Stimulated activated naive CD8-positive, alpha-beta T cell treated with anti-CD3 and anti-CD28 coated beads, Interleukin-15, amount 100 ng/mL, for 72 hours (primary cell): ENCODE data around the gene PRR36.
A peak's percentile ranks its signal among the peaks of the same experiment; 100 is the strongest.

Experiments used
- ATAC-seq: fragments of 150-1000 bp; cut with Tn5 transposase; 2 replicates; pipeline ENCODE4 v1.10.0; 2021; ENCODE audit warnings: mild to moderate bottlenecking, moderate library complexity
- DNase-seq, 2 donors: peaks; one replicate each; pipeline ENCODE4 v3.0.0; 2021 to 2022
- H3K27ac Mint-ChIP-seq, 2 donors: one replicate each; pipeline ENCODE4 v1.8.0; 2022; ENCODE audit warnings: mild to moderate bottlenecking in 2 of 2, mixed read lengths in 2 of 2, moderate library complexity in 2 of 2
- H3K27me3 Mint-ChIP-seq: one replicate; pipeline ENCODE4 v1.8.0; 2022; ENCODE audit warnings: mixed read lengths
- H3K4me1 Mint-ChIP-seq: one replicate; pipeline ENCODE4 v1.8.0; 2022; ENCODE audit warnings: mild to moderate bottlenecking, mixed read lengths
- H3K4me3 Mint-ChIP-seq, 2 donors: one replicate each; pipeline ENCODE4 v1.8.0; 2022; ENCODE audit warnings: mild to moderate bottlenecking in 2 of 2, mixed read lengths in 2 of 2, moderate library complexity in 1 of 2
- H3K9me3 Mint-ChIP-seq, 2 donors: one replicate each; pipeline ENCODE4 v1.8.0; 2022; ENCODE audit warnings: mixed read lengths in 2 of 2

PRR36 gene

GRCh38 chr19:7842661-7843294, 31.4 kb downstream of the PRR36 start:
- H3K27ac Mint-ChIP-seq = no peak overlapping the region

GRCh38 chr19:7841751-7842660, 32.2 kb downstream of the PRR36 start:
- no peaks in the 10 kb centered on the region for H3K27me3 Mint-ChIP-seq
- H3K4me3 Mint-ChIP-seq = no peak overlapping the region
- no peaks in the 10 kb centered on the region for H3K9me3 Mint-ChIP-seq
- H3K4me1 Mint-ChIP-seq = no peaks in the 10 kb centered on the region
- ATAC-seq (no peak), DNase-seq (no peak)
- H3K27ac Mint-ChIP-seq = no peak overlapping the region

More at GRCh38 chr19:7842661-7843294, 31.4 kb downstream of the PRR36 start:
- Mint-ChIP-seq H3K4me3 (no peak overlapping the region), H3K4me1 (no peaks in the 10 kb centered on the region), H3K9me3 (no peaks in the 10 kb centered on the region), H3K27me3 (no peaks in the 10 kb centered on the region)
- DNase-seq (no peak), ATAC-seq (no peak)

GRCh38 chr19:7840629-7841028, 33.6 kb downstream of the PRR36 start:
- no peak overlapping the region for H3K4me3 Mint-ChIP-seq
- H3K27ac Mint-ChIP-seq = no peak overlapping the region
- no peaks in the 10 kb centered on the region for H3K27me3 Mint-ChIP-seq
- no peaks in the 10 kb centered on the region for H3K9me3 Mint-ChIP-seq
- DNase-seq (no peak), ATAC-seq (no peak)
- H3K4me1 Mint-ChIP-seq = no peaks in the 10 kb centered on the region

GRCh38 chr19:7839476-7839875, 34.7 kb downstream of the PRR36 start:
- Mint-ChIP-seq H3K27ac (no peak overlapping the region), H3K4me3 (no peak overlapping the region), H3K27me3 (no peaks in the 10 kb centered on the region), H3K4me1 (no peaks in the 10 kb centered on the region), H3K9me3 (no peaks in the 10 kb centered on the region)
- ATAC-seq = no peak
- DNase-seq = no peak

- no peaks in the 10 kb centered on the region for H3K27me3 Mint-ChIP-seq
- DNase-seq = no peak
- H3K9me3 Mint-ChIP-seq = no peaks in the 10 kb centered on the region
- no peak overlapping the region for H3K27ac Mint-ChIP-seq
- H3K4me3 Mint-ChIP-seq = no peak overlapping the region
- H3K4me1 Mint-ChIP-seq = peaks cover 30% of the 10 kb centered on the region
- no peak for ATAC-seq
These were observed 40.7 kb downstream of the PRR36 start for GRCh38 chr19:7833225-7834099.

GRCh38 chr19:7832781-7833180, 41.4 kb downstream of the PRR36 start:
- Mint-ChIP-seq H3K4me1 (peaks cover 30% of the 10 kb centered on the region), H3K27me3 (peaks cover 4% of the 10 kb centered on the region), H3K4me3 (no peak overlapping the region), H3K27ac (no peak overlapping the region), H3K9me3 (no peaks in the 10 kb centered on the region)
- ATAC-seq = no peak
- DNase-seq = no peak

GRCh38 chr19:7832009-7832408, 42.2 kb downstream of the PRR36 start:
- Mint-ChIP-seq H3K9me3 (no peaks in the 10 kb centered on the region), H3K27ac (no peak overlapping the region), H3K4me1 (peaks cover 30% of the 10 kb centered on the region), H3K27me3 (peaks cover 9% of the 10 kb centered on the region), H3K4me3 (peak overlapping the region in 1 of 2 donors; percentile 10)
- ATAC-seq (no peak), DNase-seq (no peak)

GRCh38 chr19:7831452-7831851, 42.7 kb downstream of the PRR36 start:
- ATAC-seq (no peak), DNase-seq (no peak)
- Mint-ChIP-seq H3K9me3 (no peaks in the 10 kb centered on the region), H3K27ac (peak overlapping the region in 1 of 2 donors; percentile 75), H3K27me3 (peaks cover 11% of the 10 kb centered on the region), H3K4me3 (peak overlapping the region; percentile 77 to 79), H3K4me1 (peaks cover 30% of the 10 kb centered on the region)

GRCh38 chr19:7830823-7831222, 43.4 kb downstream of the PRR36 start:
- H3K27me3 Mint-ChIP-seq = peaks cover 15% of the 10 kb centered on the region
- ATAC-seq (no peak), DNase-seq (no peak)
- H3K9me3 Mint-ChIP-seq = no peaks in the 10 kb centered on the region
- H3K4me3 Mint-ChIP-seq = peak overlapping the region; percentile 77 to 79
- peaks cover 30% of the 10 kb centered on the region for H3K4me1 Mint-ChIP-seq
- peak overlapping the region; percentile 75 for H3K27ac Mint-ChIP-seq

GRCh38 chr19:7830272-7830771, 43.9 kb downstream of the PRR36 start:
- ATAC-seq = peak; percentile 22
- H3K27me3 Mint-ChIP-seq = peaks cover 15% of the 10 kb centered on the region
- no peak for DNase-seq
- H3K27ac Mint-ChIP-seq = no peak overlapping the region
- H3K4me1 Mint-ChIP-seq = peaks cover 30% of the 10 kb centered on the region
- peak overlapping the region; percentile 89 to 90 for H3K4me3 Mint-ChIP-seq
- no peaks in the 10 kb centered on the region for H3K9me3 Mint-ChIP-seq

GRCh38 chr19:7829561-7830271, 44.5 kb downstream of the PRR36 start, which contains the start of gene EVI5L:
Gene EVI5L (plus strand): TSS chr19:7830218. CDS start chr19:7846543, 16,325 bp downstream.
- H3K27ac Mint-ChIP-seq = peak within 1 kb of the TSS; percentile 75 to 87
- ATAC-seq = peak; percentile 93
- H3K4me3 Mint-ChIP-seq = peak within 1 kb of the TSS; percentile 89 to 90
- peaks cover 30% of the 10 kb centered on the region for H3K4me1 Mint-ChIP-seq
- H3K9me3 Mint-ChIP-seq = no peaks in the 10 kb centered on the region
- peak; percentile 99 for DNase-seq
- H3K27me3 Mint-ChIP-seq = peaks cover 15% of the 10 kb centered on the region

- Mint-ChIP-seq H3K27ac (peak overlapping the region; percentile 20 to 87), H3K27me3 (peaks cover 16% of the 10 kb centered on the region), H3K9me3 (no peaks in the 10 kb centered on the region), H3K4me3 (peak overlapping the region; percentile 89 to 90), H3K4me1 (peaks cover 30% of the 10 kb centered on the region)
- no peak for ATAC-seq
- DNase-seq = no peak
These were observed 45.0 kb downstream of the PRR36 start for GRCh38 chr19:7829166-7829520.

GRCh38 chr19:7823686-7824301, 50.4 kb downstream of the PRR36 start:
- peaks cover 61% of the 10 kb centered on the region for H3K27me3 Mint-ChIP-seq
- no peak overlapping the region for H3K27ac Mint-ChIP-seq
- ATAC-seq = no peak

GRCh38 chr19:7822910-7823515, 51.2 kb downstream of the PRR36 start:
- H3K27ac Mint-ChIP-seq = peak overlapping the region in 1 of 2 donors; percentile 92
- peaks cover 66% of the 10 kb centered on the region for H3K27me3 Mint-ChIP-seq
- ATAC-seq (no peak), DNase-seq (no peak)
- H3K4me3 Mint-ChIP-seq = no peak overlapping the region
- H3K9me3 Mint-ChIP-seq = peaks cover 5 to 6% of the 10 kb centered on the region in 2 donors
- peaks cover 19% of the 10 kb centered on the region for H3K4me1 Mint-ChIP-seq

More at GRCh38 chr19:7823686-7824301, 50.4 kb downstream of the PRR36 start:
- Mint-ChIP-seq H3K4me3 (no peak overlapping the region), H3K9me3 (peaks cover under 1 to 5% of the 10 kb centered on the region in 2 donors), H3K4me1 (peaks cover 21% of the 10 kb centered on the region)
- no peak for DNase-seq
